CD8-positive, alpha-beta memory T cell (primary cell): ENCODE measurements around the gene ADORA2A. TPM values are rescaled to one million over a fixed set of nuclear protein-coding genes. Genes with fewer than 3 reads are reported as not detected.

Source experiments
- CTCF ChIA-PET: fragments of 350-600 bp; sonication (Branson Sonifier 250); formaldehyde crosslinking; loops from one replicate; lab custom pipeline; 2021; ENCODE audit warnings: antibody characterized with exemption; lab: Charles Lee
- POLR2A ChIA-PET: fragments of 350-600 bp; sonication (Branson Sonifier 250); formaldehyde crosslinking; loops from one replicate; lab custom pipeline; 2021; ENCODE audit warnings: antibody characterized with exemption; lab: Charles Lee
- DNase-seq, 5 donors: peaks; one replicate each; pipeline versions ENCODE4 v3.0.0 to v3.0.0-alpha.2; 2020 to 2022; ENCODE audit warnings: mixed read lengths in 1 of 5
- H3K27ac ChIP-seq: one replicate; pipeline ENCODE4 v1.7.0; 2013; ENCODE audit warnings: low read depth, mild to moderate bottlenecking, low read length, moderate library complexity
- H3K27me3 ChIP-seq: 2 replicates; pipeline ENCODE4 v1.7.0; 2013; ENCODE audit warnings: low read length, mild to moderate bottlenecking; ENCODE audit not compliant: insufficient read depth, poor library complexity, severe bottlenecking
- H3K36me3 ChIP-seq: 2 replicates; pipeline ENCODE4 v1.7.0; 2013; ENCODE audit warnings: mild to moderate bottlenecking, low read length, moderate library complexity; ENCODE audit not compliant: insufficient read depth
- H3K4me1 ChIP-seq: 2 replicates; pipeline ENCODE4 v1.7.0; 2013; ENCODE audit warnings: mild to moderate bottlenecking, low read length, moderate library complexity; ENCODE audit not compliant: insufficient read depth
- H3K4me3 ChIP-seq: 2 replicates; pipeline ENCODE4 v1.7.0; 2013; ENCODE audit warnings: mild to moderate bottlenecking, low read length
- H3K9me3 ChIP-seq: 2 replicates; pipeline ENCODE4 v1.7.0; 2013; ENCODE audit warnings: mild to moderate bottlenecking, low read length
- H3K27ac Mint-ChIP-seq, 8 donors: one replicate each; pipeline ENCODE4 v1.8.0; 2020 to 2021; ENCODE audit warnings: mixed read lengths in 8 of 8, mild to moderate bottlenecking in 6 of 8, inconsistent platforms in 3 of 8, moderate library complexity in 3 of 8
- H3K27me3 Mint-ChIP-seq, 2 donors: one replicate each; pipeline ENCODE4 v1.8.0; 2020 to 2021; ENCODE audit warnings: mixed read lengths in 2 of 2, mild to moderate bottlenecking in 1 of 2, moderate library complexity in 1 of 2
- H3K36me3 Mint-ChIP-seq, 3 donors: one replicate each; pipeline ENCODE4 v1.8.0; 2020 to 2021; ENCODE audit warnings: mixed read lengths in 3 of 3, inconsistent platforms in 1 of 3, mild to moderate bottlenecking in 1 of 3
- H3K4me1 Mint-ChIP-seq, 3 donors: one replicate each; pipeline ENCODE4 v1.8.0; 2020 to 2021; ENCODE audit warnings: mixed read lengths in 3 of 3, inconsistent platforms in 1 of 3, mild to moderate bottlenecking in 1 of 3
- H3K4me3 Mint-ChIP-seq, 7 donors: one replicate each; pipeline ENCODE4 v1.8.0; 2020 to 2021; ENCODE audit warnings: mixed read lengths in 7 of 7, mild to moderate bottlenecking in 6 of 7, moderate library complexity in 4 of 7, inconsistent platforms in 2 of 7
- H3K9me3 Mint-ChIP-seq, 5 donors: one replicate each; pipeline ENCODE4 v1.8.0; 2020 to 2022; ENCODE audit warnings: mixed read lengths in 5 of 5, mild to moderate bottlenecking in 3 of 5, moderate library complexity in 2 of 5, inconsistent platforms in 1 of 5
- polyA plus RNA-seq: library from polyadenylated mRNA; unstranded; fragments of 300-500 nt; fragmentation: Illumina TruSeq; gene quantifications from one replicate; pipeline ENCODE4 v1.2.3, GENCODE V29; 2021
- total RNA-seq, 2 experiments: library from RNA; stranded (reverse); gene quantifications; one replicate each; pipeline ENCODE4 v1.2.3, GENCODE V29; 2021

The ADORA2A gene
- total and polyA plus RNA-seq, 3 experiments from 2014 or later: 23.2 to 89.6 (median 26.7) TPM

DNA sequence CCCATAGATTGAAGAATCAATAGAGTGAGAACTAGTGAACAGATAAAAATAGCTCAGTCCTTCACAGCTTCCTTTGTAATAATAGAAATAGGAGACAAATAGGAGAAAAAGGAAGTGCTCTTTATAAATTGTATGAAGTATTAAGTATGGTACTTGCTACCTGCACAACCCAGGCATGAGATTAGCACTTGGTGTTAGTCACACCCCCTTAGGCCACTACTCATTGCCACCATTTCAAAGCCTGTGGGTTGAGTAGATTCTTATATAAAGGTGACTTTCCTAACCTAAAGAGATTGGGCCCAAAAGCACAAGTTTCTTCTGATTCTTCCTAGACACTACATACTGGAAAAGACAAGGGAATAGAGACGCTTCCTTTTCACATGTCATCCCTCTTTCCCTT lies 37.7 kb upstream of the ADORA2A start:
- DNase-seq: no peak
- ChIA-PET POLR2A (no interaction called here), CTCF (no interaction called here)
- Mint-ChIP-seq H3K27me3 (no peaks in the 10 kb centered on the region), H3K9me3 (no peaks in the 10 kb centered on the region), H3K4me1 (peaks cover 0 to 4% (median 4%) of the 10 kb centered on the region in 3 donors), H3K36me3 (peaks cover 0 to 34% (median 1%) of the 10 kb centered on the region in 3 donors), H3K27ac (no peak overlapping the region), H3K4me3 (no peak overlapping the region)
- Histone ChIP-seq H3K9me3 (no peaks in the 10 kb centered on the region), H3K36me3 (no peaks in the 10 kb centered on the region), H3K4me3 (no peak overlapping the region), H3K27ac (no peak overlapping the region), H3K4me1 (no peaks in the 10 kb centered on the region), H3K27me3 (no peaks in the 10 kb centered on the region)

DNA sequence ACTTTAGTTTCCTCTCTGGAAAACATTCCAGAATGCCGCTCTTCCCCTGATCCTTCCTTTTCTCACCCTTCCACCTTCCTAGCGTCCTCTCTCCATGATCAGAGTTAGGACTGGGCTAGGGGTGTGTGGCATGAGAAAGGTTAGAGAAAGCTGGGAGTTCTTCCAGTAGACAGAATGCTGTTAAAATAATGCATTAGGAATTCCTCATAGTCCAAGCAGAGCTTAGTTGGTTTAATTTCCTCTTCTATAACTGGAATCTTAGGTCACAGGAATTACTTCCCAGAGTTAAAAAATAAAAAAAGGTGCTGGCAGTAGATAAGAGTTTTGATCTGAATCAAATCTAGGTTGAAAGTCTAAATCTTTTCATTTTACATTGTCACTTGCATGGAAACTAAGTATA lies 37.2 kb upstream of the ADORA2A start:
- Mint-ChIP-seq H3K27me3 (no peaks in the 10 kb centered on the region), H3K27ac (no peak overlapping the region), H3K36me3 (peaks cover 0 to 37% (median 2%) of the 10 kb centered on the region in 3 donors), H3K4me3 (no peak overlapping the region), H3K4me1 (peaks cover 0 to 4% (median 4%) of the 10 kb centered on the region in 3 donors), H3K9me3 (no peaks in the 10 kb centered on the region)
- no peaks in the 10 kb centered on the region for H3K27me3 ChIP-seq
- no peaks in the 10 kb centered on the region for H3K4me1 ChIP-seq
- no peaks in the 10 kb centered on the region for H3K9me3 ChIP-seq
- CTCF ChIA-PET: no interaction called here
- no peak for DNase-seq
- no peak overlapping the region for H3K4me3 ChIP-seq
- POLR2A ChIA-PET: no interaction called here
- no peak overlapping the region for H3K27ac ChIP-seq
- no peaks in the 10 kb centered on the region for H3K36me3 ChIP-seq

DNA sequence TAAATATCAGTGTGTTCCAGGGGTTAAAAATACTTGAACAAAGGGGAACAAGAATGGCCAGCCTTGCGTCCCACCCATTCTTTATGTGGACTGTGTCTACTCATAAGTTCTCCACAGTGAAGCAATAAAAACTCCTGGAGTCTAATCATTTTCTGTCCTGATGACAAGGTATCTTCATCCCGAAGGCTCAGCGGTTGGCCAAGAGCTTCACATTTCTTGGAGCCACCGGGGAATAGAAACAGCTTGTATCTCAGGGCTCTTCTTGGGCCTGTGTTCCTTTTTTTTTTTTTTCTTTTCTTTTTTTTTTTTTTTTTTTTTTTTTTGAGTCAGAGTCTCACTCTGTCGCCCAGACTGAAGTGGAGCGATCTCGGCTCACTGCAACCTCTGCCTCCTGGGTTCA lies 36.8 kb upstream of the ADORA2A start:
- peaks cover 0 to 2% of the 10 kb centered on the region in 2 donors for H3K27me3 Mint-ChIP-seq
- peaks cover 0 to 5% (median 4%) of the 10 kb centered on the region in 3 donors for H3K4me1 Mint-ChIP-seq
- H3K27ac Mint-ChIP-seq: no peak overlapping the region
- ChIA-PET CTCF (interaction anchor here (0.9 kb wide), 1 partner anchor 104 kb away, joined by 3 read pairs; no protein-coding TSS in a partner anchor), POLR2A (no interaction called here)
- no peaks in the 10 kb centered on the region for H3K9me3 Mint-ChIP-seq
- peaks cover 0 to 40% (median 4%) of the 10 kb centered on the region in 3 donors for H3K36me3 Mint-ChIP-seq
- no peak overlapping the region for H3K4me3 Mint-ChIP-seq
- DNase-seq: no peak
- no peaks in the 10 kb centered on the region for H3K27me3 ChIP-seq
- H3K4me3 ChIP-seq: no peak overlapping the region
- no peaks in the 10 kb centered on the region for H3K36me3 ChIP-seq
- no peak overlapping the region for H3K27ac ChIP-seq
- no peaks in the 10 kb centered on the region for H3K9me3 ChIP-seq
- H3K4me1 ChIP-seq: no peaks in the 10 kb centered on the region

GRCh38 chr22:24391836-24392217 lies 35.6 kb upstream of the ADORA2A start:
- Histone ChIP-seq H3K4me1 (no peaks in the 10 kb centered on the region), H3K9me3 (no peaks in the 10 kb centered on the region), H3K4me3 (no peak overlapping the region), H3K27me3 (no peaks in the 10 kb centered on the region), H3K36me3 (peaks cover 4% of the 10 kb centered on the region), H3K27ac (no peak overlapping the region)
- Mint-ChIP-seq H3K4me1 (peaks cover 0 to 5% (median 4%) of the 10 kb centered on the region in 3 donors), H3K9me3 (no peaks in the 10 kb centered on the region), H3K27me3 (peaks cover 0 to 2% of the 10 kb centered on the region in 2 donors), H3K4me3 (no peak overlapping the region), H3K27ac (peak overlapping the region in 1 of 8 donors; percentile 10), H3K36me3 (peaks cover 4 to 51% (median 6%) of the 10 kb centered on the region in 3 donors)
- CTCF ChIA-PET: no interaction called here
- POLR2A ChIA-PET: no interaction called here
- DNase-seq: no peak

DNA sequence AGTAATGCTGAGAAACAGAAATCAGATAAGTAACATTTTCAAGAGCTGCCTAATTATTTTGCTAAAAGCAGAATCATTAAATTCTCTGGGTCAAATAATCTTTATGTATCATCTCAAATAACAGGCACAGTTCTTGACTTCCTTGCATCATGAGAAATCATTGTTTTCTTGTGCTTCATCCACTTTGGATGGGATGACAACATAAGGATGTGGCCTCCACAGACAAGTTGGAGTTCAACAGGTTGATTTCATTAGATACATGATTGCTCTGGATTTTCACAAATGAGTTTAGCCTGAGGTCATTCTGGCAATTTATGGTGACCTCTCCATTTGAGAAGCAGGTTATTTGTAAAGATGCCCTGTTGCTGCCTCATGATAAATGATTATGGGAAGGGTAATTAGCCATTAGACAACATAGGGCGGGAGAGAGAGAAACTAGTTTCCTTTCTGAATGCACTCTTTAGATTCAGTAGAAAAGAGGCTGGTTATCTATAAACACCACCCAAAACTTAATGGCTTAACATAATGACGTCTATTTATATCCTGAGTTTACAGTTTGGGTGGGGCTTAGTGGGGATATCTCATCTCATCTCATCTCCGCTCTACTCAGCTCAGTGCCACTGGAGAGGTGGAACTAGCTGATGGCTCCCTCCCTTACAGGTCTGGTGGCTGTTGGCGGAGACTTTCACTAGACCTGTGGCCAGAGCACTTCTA lies 35.0 kb upstream of the ADORA2A start:
- H3K27me3 Mint-ChIP-seq: peaks cover 0 to 2% of the 10 kb centered on the region in 2 donors
- no peak overlapping the region for H3K4me3 Mint-ChIP-seq
- CTCF ChIA-PET: no interaction called here
- H3K9me3 ChIP-seq: no peaks in the 10 kb centered on the region
- H3K36me3 Mint-ChIP-seq: peaks cover 4 to 51% (median 6%) of the 10 kb centered on the region in 3 donors
- H3K36me3 ChIP-seq: peaks cover 4% of the 10 kb centered on the region
- no peak overlapping the region for H3K27ac ChIP-seq
- no peak overlapping the region for H3K4me3 ChIP-seq
- H3K9me3 Mint-ChIP-seq: no peaks in the 10 kb centered on the region
- H3K27me3 ChIP-seq: no peaks in the 10 kb centered on the region
- peaks cover 0 to 5% (median 4%) of the 10 kb centered on the region in 3 donors for H3K4me1 Mint-ChIP-seq
- no peak for DNase-seq
- POLR2A ChIA-PET: no interaction called here
- H3K27ac Mint-ChIP-seq: peak overlapping the region in 2 of 8 donors; percentile 10 to 70
- no peaks in the 10 kb centered on the region for H3K4me1 ChIP-seq

DNA sequence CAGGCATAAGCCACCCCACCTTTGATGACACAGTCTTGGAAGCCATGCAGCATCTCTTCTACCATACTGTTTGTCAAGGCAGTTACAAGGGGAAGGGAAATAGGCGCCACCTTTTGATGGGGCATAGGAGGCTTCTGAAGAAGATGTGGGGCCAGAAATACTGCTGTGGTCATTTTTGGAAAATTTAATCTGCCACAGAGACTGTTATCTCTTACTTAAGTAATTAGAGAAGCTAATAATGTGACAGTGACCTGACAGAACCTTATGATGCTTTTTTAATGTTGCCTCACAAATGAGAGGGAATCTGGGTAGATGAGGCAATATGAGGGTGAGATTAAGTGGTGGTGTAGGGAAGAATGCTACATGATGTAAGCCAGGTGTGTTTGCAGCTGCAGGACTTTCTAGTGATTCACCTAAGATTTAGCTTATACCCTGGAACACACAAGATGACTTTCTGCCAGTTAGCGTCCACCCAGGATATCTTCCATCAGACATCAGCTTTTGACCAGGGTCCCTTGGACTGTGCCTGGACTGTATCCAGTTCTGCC lies 34.3 kb upstream of the ADORA2A start:
- Histone ChIP-seq H3K9me3 (no peaks in the 10 kb centered on the region), H3K4me3 (no peak overlapping the region), H3K36me3 (peaks cover 4% of the 10 kb centered on the region), H3K27me3 (no peaks in the 10 kb centered on the region), H3K27ac (no peak overlapping the region), H3K4me1 (no peaks in the 10 kb centered on the region)
- ChIA-PET POLR2A (no interaction called here), CTCF (no interaction called here)
- Mint-ChIP-seq H3K36me3 (peaks cover 4 to 57% (median 6%) of the 10 kb centered on the region in 3 donors), H3K4me1 (peaks cover 0 to 5% (median 4%) of the 10 kb centered on the region in 3 donors), H3K27me3 (peaks cover 0 to 2% of the 10 kb centered on the region in 2 donors), H3K9me3 (no peaks in the 10 kb centered on the region), H3K4me3 (no peak overlapping the region), H3K27ac (peak overlapping the region in 1 of 8 donors; percentile 70)
- DNase-seq: no peak

- H3K27me3 ChIP-seq: no peaks in the 10 kb centered on the region
- CTCF ChIA-PET: no interaction called here
- H3K27me3 Mint-ChIP-seq: peaks cover 0 to 2% of the 10 kb centered on the region in 2 donors
- no peak overlapping the region for H3K4me3 ChIP-seq
- H3K9me3 ChIP-seq: no peaks in the 10 kb centered on the region
- H3K4me1 Mint-ChIP-seq: peaks cover 4 to 7% (median 4%) of the 10 kb centered on the region in 3 donors
- peaks cover 4 to 60% (median 6%) of the 10 kb centered on the region in 3 donors for H3K36me3 Mint-ChIP-seq
- no peaks in the 10 kb centered on the region for H3K9me3 Mint-ChIP-seq
- no peak overlapping the region for H3K4me3 Mint-ChIP-seq
- H3K36me3 ChIP-seq: peaks cover 4% of the 10 kb centered on the region
- no peak for DNase-seq
- H3K27ac ChIP-seq: no peak overlapping the region
- H3K4me1 ChIP-seq: no peaks in the 10 kb centered on the region
- POLR2A ChIA-PET: no interaction called here
- no peak overlapping the region for H3K27ac Mint-ChIP-seq
Observed at GRCh38 chr22:24393848-24394247, 33.6 kb upstream of the ADORA2A start.

GRCh38 chr22:24394254-24394653 lies 33.1 kb upstream of the ADORA2A start:
- Histone ChIP-seq H3K4me1 (no peaks in the 10 kb centered on the region), H3K27ac (no peak overlapping the region), H3K4me3 (no peak overlapping the region), H3K36me3 (peaks cover 4% of the 10 kb centered on the region), H3K27me3 (no peaks in the 10 kb centered on the region), H3K9me3 (no peaks in the 10 kb centered on the region)
- Mint-ChIP-seq H3K9me3 (no peaks in the 10 kb centered on the region), H3K27me3 (peaks cover 0 to 2% of the 10 kb centered on the region in 2 donors), H3K36me3 (peaks cover 4 to 61% (median 6%) of the 10 kb centered on the region in 3 donors), H3K27ac (no peak overlapping the region), H3K4me3 (no peak overlapping the region), H3K4me1 (peaks cover 4 to 7% (median 4%) of the 10 kb centered on the region in 3 donors)
- ChIA-PET POLR2A (no interaction called here), CTCF (no interaction called here)
- DNase-seq: no peak
